ENCODE measurements around the gene HOXA1.

DNA sequence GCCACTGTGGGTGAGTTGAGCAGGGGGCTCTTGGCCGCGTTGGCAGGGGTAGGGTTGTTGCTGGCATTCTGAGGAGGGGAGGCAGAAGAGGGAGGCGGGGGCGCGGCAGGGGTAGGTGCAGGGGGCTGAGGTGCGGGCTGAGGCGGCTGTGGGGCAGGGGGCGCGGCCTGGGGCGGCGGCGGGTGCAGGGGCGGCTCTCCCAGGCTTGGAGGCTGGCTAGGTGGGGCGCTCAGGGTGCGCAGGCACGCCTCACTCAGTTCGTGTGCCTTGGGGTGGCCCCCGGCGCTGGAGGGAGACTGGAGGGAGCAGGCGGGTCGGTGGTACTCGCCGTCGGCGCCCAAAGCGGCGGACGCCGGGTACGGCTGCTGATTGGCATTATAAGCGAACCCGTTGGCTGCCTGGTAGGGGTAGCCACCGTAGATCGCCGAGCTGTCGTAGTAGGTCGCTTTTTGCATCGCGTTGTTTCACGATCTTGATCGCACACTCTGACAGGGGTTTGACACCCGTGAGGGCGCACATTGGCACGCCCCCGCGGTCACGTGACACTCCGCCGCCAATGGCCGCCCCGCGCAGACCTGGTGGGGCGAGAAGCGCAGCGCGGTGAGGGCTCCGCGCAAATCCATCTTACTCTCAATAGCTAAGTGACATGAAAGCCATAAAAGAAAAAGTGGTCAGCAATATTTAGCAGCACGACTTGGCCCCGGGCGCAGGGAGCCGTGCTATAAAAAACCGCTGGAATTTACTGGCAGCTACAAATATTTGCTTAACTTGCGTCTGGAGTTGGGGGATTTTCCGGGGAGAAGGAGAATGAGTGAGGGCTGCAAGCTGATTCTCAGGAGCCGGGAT lies 14.6 kb upstream of the HOXA1 start:
- no peak for TF ChIP-seq CBX5 (IDR thresholded peaks at IDR 0.05; ENCODE audit: low read depth, low read length)
- TF ChIP-seq, protein P1, sequence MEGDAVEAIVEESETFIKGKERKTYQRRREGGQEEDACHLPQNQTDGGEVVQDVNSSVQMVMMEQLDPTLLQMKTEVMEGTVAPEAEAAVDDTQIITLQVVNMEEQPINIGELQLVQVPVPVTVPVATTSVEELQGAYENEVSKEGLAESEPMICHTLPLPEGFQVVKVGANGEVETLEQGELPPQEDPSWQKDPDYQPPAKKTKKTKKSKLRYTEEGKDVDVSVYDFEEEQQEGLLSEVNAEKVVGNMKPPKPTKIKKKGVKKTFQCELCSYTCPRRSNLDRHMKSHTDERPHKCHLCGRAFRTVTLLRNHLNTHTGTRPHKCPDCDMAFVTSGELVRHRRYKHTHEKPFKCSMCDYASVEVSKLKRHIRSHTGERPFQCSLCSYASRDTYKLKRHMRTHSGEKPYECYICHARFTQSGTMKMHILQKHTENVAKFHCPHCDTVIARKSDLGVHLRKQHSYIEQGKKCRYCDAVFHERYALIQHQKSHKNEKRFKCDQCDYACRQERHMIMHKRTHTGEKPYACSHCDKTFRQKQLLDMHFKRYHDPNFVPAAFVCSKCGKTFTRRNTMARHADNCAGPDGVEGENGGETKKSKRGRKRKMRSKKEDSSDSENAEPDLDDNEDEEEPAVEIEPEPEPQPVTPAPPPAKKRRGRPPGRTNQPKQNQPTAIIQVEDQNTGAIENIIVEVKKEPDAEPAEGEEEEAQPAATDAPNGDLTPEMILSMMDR (IDR thresholded peaks at IDR 0.05; ENCODE audit: control extremely low read depth in 1 of 3, insufficient read depth in 1 of 3, low read depth in 1 of 3, low read length in 3 of 3): no peak
- no peak for TF ChIP-seq NRF1 (IDR thresholded peaks at IDR 0.05; ENCODE audit: low read depth, low read length)
- TF ChIP-seq CHD1 (IDR thresholded peaks at IDR 0.05; ENCODE audit: low read depth, low read length): no peak
- no peak for TF ChIP-seq EP300 (IDR thresholded peaks at IDR 0.05; ENCODE audit: borderline replicate concordance in 1 of 2, low read depth in 2 of 2, low read length in 2 of 2)
- TF ChIP-seq POLR2A (IDR thresholded peaks at IDR 0.05; ENCODE audit: control extremely low read depth in 1 of 2, low read depth in 2 of 2, low read length in 2 of 2): no peak
- TF ChIP-seq CEBPB (IDR thresholded peaks at IDR 0.05; ENCODE audit: low read depth, low read length): no peak
- no peak for TF ChIP-seq GTF2F1 (IDR thresholded peaks at IDR 0.05; ENCODE audit: borderline replicate concordance, low read depth, low read length)
- TF ChIP-seq, protein P2, sequence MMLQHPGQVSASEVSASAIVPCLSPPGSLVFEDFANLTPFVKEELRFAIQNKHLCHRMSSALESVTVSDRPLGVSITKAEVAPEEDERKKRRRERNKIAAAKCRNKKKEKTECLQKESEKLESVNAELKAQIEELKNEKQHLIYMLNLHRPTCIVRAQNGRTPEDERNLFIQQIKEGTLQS (IDR thresholded peaks at IDR 0.05; ENCODE audit: insufficient read depth, low read depth, low read length): 0 out of 2 replicates have a peak, but pooled peaks have one; percentile 28
